NCI-H2107 (cell line): ENCODE data around the gene RPGRIP1L.

ENCODE experiments used
- DNase-seq: peaks from one replicate; lab custom pipeline; 2025; lab: John Stamatoyannopoulos, UW

Gene RPGRIP1L

GRCh38 chr16:53703590-53704444, at the start of gene RPGRIP1L, which contains the start of gene FTO:
Gene RPGRIP1L (minus strand): TSS chr16:53703859. CDS start chr16:53700723, 3,136 bp downstream.
Gene FTO (plus strand): TSS chr16:53704156.
- DNase-seq, result peak; percentile 97

GRCh38 chr16:53753431-53753830, 49.8 kb upstream of the RPGRIP1L start:
- DNase-seq, result no peak

- no peak for DNase-seq
These were observed 48.9 kb upstream of the RPGRIP1L start for GRCh38 chr16:53752560-53752959.

- DNase-seq, result no peak
These were observed 42.2 kb upstream of the RPGRIP1L start for GRCh38 chr16:53745753-53746266.

GRCh38 chr16:53745086-53745485, 41.4 kb upstream of the RPGRIP1L start:
- no peak for DNase-seq

GRCh38 chr16:53744449-53744848, 40.8 kb upstream of the RPGRIP1L start:
- DNase-seq, result no peak

- DNase-seq, result no peak
These were observed 39.5 kb upstream of the RPGRIP1L start for GRCh38 chr16:53743149-53743566.

- no peak for DNase-seq
These were observed 37.9 kb upstream of the RPGRIP1L start for GRCh38 chr16:53741546-53741945.

GRCh38 chr16:53740933-53741531, 37.4 kb upstream of the RPGRIP1L start:
- DNase-seq, result no peak

- no peak for DNase-seq
These were observed 36.8 kb upstream of the RPGRIP1L start for GRCh38 chr16:53740476-53740875.

GRCh38 chr16:53737552-53737951, 33.9 kb upstream of the RPGRIP1L start:
- no peak for DNase-seq

GRCh38 chr16:53736297-53736696, 32.6 kb upstream of the RPGRIP1L start:
- DNase-seq, result no peak

GRCh38 chr16:53734908-53735307, 31.2 kb upstream of the RPGRIP1L start:
- no peak for DNase-seq

GRCh38 chr16:53732296-53732929, 28.8 kb upstream of the RPGRIP1L start:
- DNase-seq, result no peak

- DNase-seq, result no peak
These were observed 27.0 kb upstream of the RPGRIP1L start for GRCh38 chr16:53730693-53731092.

- no peak for DNase-seq
These were observed 23.0 kb upstream of the RPGRIP1L start for GRCh38 chr16:53726625-53727024.

- DNase-seq, result no peak
These were observed 17.4 kb upstream of the RPGRIP1L start for GRCh38 chr16:53721017-53721416.

- DNase-seq, result no peak
These were observed 13.9 kb upstream of the RPGRIP1L start for GRCh38 chr16:53717577-53717976.

- no peak for DNase-seq
These were observed 11.3 kb upstream of the RPGRIP1L start for GRCh38 chr16:53715023-53715384.

GRCh38 chr16:53714205-53715022, 10.8 kb upstream of the RPGRIP1L start:
- DNase-seq, result no peak

- DNase-seq, result no peak
These were observed 9.9 kb upstream of the RPGRIP1L start for GRCh38 chr16:53713403-53714204.
